Upper lobe of left lung (tissue), 6 donors: Measurements from ENCODE around the gene GLP2R. TPM values are rescaled to one million over a fixed set of nuclear protein-coding genes. Genes with fewer than 3 reads are reported as not detected.

Experiments used
- ATAC-seq, 2 donors: fragments of 200-7000 bp; cut with Tn5 transposase; one replicate each; pipeline ENCODE4 v1.9.1; 2022; ENCODE audit warnings: mild to moderate bottlenecking in 2 of 2, moderate library complexity in 2 of 2; ENCODE audit not compliant: low FRiP score in 2 of 2
- DNase-seq, 2 donors: peaks; one replicate each; pipeline ENCODE4 v3.0.0-alpha.2; 2019 to 2020
- H3K27ac ChIP-seq, 4 donors: fragments of 200-600 bp; sonication (generic); one replicate each; pipeline ENCODE4 v1.5.1; 2016 to 2019
- H3K27me3 ChIP-seq, 4 donors: fragments of 200-600 bp; sonication (generic); one replicate each; pipeline ENCODE4 v1.5.1; 2017 to 2019
- H3K36me3 ChIP-seq, 4 donors: fragments of 200-600 bp; sonication (generic); one replicate each; pipeline ENCODE4 v1.5.1; 2016 to 2019
- H3K4me1 ChIP-seq, 4 donors: fragments of 200-600 bp; sonication (generic); one replicate each; pipeline ENCODE4 v1.5.1; 2018 to 2019
- H3K4me3 ChIP-seq, 4 donors: fragments of 200-600 bp; sonication (generic); one replicate each; pipeline ENCODE4 v1.5.1; 2017 to 2019; ENCODE audit warnings: mild to moderate bottlenecking in 2 of 4, moderate library complexity in 1 of 4
- H3K9me3 ChIP-seq, 4 donors: fragments of 200-600 bp; sonication (generic); one replicate each; pipeline ENCODE4 v1.5.1; 2018 to 2019
- EP300 ChIP-seq, 4 donors: sonication (generic); formaldehyde crosslinking; IDR thresholded peaks; one replicate each; pipeline ENCODE4 v1.5.1; 2017; ENCODE audit warnings: antibody characterized with exemption in 4 of 4, control low read depth in 2 of 4
- POLR2A ChIP-seq, 4 donors: fragments of 450-650 bp; IDR thresholded peaks; one replicate each; pipeline ENCODE4 v1.5.1; 2016 to 2017; ENCODE audit warnings: antibody characterized with exemption in 4 of 4, mild to moderate bottlenecking in 2 of 4
- POLR2AphosphoS5 ChIP-seq, 2 donors: sonication (generic); formaldehyde crosslinking; IDR thresholded peaks; one replicate each; pipeline ENCODE4 v1.5.1; 2017; ENCODE audit warnings: antibody characterized with exemption in 2 of 2
- WGBS, 2 donors: methylation state at CpG; one replicate each; pipeline ENCODE4 v1.1.5; 2017 to 2018; 5-methylcytosine and 5-hydroxymethylcytosine counted together
- total RNA-seq, 6 donors: library from RNA; depleted of rRNA in 4 of 6; stranded (reverse); fragments of >200 nt in 4 of 6; gene quantifications; one replicate each; pipeline versions ENCODE4 v1.1.0 to v1.2.1, GENCODE V29; 2016 to 2021
- TF ChIP-seq, protein P1 (sequence below), 6 experiments: fragments of 450-650 bp in 4 of 6; fragments of 200-600 bp in 2 of 6; sonication (generic) in 2 of 6; IDR thresholded peaks; one replicate each; pipeline ENCODE4 v1.5.1; 2016 to 2019; ENCODE audit warnings: antibody characterized with exemption in 6 of 6
- donor health status: DM: no; HTN: no; CAD: no; lungs with moderate emphysema.
- donor health status: DM: no; HTN: yes; CAD: no; lungs with severe emphysema.

Gene GLP2R
- total RNA-seq, 6 donors from 2014 or later = 0.30 to 2.0 (median 0.78) TPM; not detected in 2

DNA sequence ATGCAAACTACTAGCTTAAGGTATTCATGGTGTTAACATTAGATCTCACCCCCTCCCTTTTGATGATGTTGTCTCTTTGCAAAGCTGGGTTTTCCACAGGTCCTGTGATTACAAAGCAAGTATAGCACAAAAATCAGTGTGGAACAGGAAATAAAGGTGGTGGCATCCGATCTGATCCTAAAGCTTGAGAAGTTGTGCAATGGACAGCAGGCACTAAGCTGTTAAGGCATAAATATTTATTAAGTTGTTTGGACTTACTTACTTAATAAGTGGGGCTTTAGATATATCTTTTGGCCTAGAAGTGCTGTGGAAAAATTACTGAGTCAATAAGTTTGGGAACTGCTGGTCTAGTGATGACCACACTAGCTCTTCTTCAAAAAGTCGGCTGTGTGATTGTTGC, 5.0 kb downstream of the GLP2R start:
- Histone ChIP-seq H3K9me3 (no peaks in the 10 kb centered on the region), H3K4me3 (no peak overlapping the region), H3K27ac (no peak overlapping the region), H3K36me3 (no peaks in the 10 kb centered on the region), H3K4me1 (no peaks in the 10 kb centered on the region), H3K27me3 (no peaks in the 10 kb centered on the region)
- TF ChIP-seq, protein P1, sequence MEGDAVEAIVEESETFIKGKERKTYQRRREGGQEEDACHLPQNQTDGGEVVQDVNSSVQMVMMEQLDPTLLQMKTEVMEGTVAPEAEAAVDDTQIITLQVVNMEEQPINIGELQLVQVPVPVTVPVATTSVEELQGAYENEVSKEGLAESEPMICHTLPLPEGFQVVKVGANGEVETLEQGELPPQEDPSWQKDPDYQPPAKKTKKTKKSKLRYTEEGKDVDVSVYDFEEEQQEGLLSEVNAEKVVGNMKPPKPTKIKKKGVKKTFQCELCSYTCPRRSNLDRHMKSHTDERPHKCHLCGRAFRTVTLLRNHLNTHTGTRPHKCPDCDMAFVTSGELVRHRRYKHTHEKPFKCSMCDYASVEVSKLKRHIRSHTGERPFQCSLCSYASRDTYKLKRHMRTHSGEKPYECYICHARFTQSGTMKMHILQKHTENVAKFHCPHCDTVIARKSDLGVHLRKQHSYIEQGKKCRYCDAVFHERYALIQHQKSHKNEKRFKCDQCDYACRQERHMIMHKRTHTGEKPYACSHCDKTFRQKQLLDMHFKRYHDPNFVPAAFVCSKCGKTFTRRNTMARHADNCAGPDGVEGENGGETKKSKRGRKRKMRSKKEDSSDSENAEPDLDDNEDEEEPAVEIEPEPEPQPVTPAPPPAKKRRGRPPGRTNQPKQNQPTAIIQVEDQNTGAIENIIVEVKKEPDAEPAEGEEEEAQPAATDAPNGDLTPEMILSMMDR (IDR thresholded peaks at IDR 0.05) = no peak
- TF ChIP-seq POLR2A (IDR thresholded peaks at IDR 0.05) = no peak
- TF ChIP-seq EP300 (IDR thresholded peaks at IDR 0.05) = no peak
- TF ChIP-seq POLR2AphosphoS5 (IDR thresholded peaks at IDR 0.05) = no peak
- 81 to 92% methylated on average over 2 of the region's 2 CpGs for WGBS, 2 donors
- ATAC-seq (no peak), DNase-seq (no peak)

DNA sequence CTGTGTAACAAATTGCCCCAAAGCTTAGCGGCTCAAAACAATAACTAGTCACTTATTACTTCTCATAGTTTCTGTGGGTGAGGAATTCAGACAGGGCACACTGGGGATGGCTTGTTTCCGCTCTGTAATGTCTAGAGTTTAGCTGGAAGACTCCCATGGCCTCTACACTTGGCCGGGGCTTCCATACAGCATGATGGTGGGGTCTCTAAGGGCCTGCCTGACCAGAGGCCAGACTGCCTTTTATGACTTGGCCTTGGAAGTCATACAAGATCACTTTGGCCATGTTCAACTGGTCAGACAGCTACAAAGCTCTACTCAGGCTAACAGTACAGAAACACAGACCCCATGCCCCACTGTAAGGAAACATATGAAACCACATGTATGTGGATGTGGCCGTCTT, 8.2 kb downstream of the GLP2R start:
- Histone ChIP-seq H3K4me1 (peaks cover 0 to 3% (median 0%) of the 10 kb centered on the region in 4 donors), H3K4me3 (no peak overlapping the region), H3K36me3 (no peaks in the 10 kb centered on the region), H3K27me3 (no peaks in the 10 kb centered on the region), H3K9me3 (no peaks in the 10 kb centered on the region), H3K27ac (no peak overlapping the region)
- 94 to 95% methylated on average over 3 to 4 of the region's 4 CpGs for WGBS, 2 donors
- DNase-seq (no peak), ATAC-seq (peak in 1 of 2 donors; percentile 41)
- TF ChIP-seq POLR2A (IDR thresholded peaks at IDR 0.05) = no peak
- TF ChIP-seq EP300 (IDR thresholded peaks at IDR 0.05) = no peak
- TF ChIP-seq POLR2AphosphoS5 (IDR thresholded peaks at IDR 0.05) = no peak

DNA sequence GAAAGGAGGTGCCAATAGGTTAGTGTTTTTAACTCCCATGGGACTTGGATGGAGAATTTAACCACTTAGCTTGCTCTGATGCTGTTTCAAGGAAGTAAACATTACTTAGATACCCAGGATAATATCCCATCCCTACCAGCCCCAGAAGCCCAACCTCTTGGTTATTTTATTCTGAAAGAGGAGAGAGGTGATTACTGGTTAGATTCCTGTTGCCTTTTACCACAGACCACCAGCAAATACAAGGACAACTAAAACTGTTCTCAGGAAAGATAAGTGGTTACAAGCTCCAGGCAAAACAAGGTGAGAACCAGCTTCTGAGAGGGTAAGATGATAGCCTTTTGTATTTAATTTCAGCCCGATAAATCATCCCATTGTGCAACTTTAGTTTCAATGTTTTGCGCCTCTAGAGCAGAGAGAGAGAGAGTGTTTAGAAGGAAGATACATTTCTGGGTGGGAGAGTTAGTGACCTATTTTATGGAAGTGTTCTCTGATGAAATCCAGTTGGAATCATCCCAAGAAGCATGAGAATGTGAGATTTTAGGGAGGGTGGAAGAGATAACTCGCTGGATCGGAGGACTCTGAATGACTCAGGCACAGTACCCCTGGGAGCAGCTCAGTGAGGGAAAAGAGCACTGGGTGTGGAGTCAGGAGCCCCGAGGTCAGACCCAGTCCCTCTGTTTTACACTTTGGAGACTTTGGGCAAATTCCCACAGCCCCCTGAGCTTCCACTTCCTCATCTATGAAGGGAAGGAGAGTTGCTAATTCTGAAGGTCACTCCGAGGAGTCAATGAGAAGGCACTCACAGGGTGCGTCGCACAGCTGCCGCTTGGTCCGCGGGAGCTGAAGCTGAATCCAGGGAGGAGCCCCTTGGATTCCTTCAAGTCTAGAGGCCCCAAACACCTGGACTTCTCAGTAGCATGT, 12.1 kb downstream of the GLP2R start:
- ATAC-seq (peak in 1 of 2 donors; percentile 91), DNase-seq (no peak)
- no peak overlapping the region for H3K4me3 ChIP-seq
- no peak overlapping the region for H3K27ac ChIP-seq
- peaks cover 0 to 8% (median 1%) of the 10 kb centered on the region in 4 donors for H3K4me1 ChIP-seq
- H3K36me3 ChIP-seq = no peaks in the 10 kb centered on the region
- no peaks in the 10 kb centered on the region for H3K9me3 ChIP-seq
- no peaks in the 10 kb centered on the region for H3K27me3 ChIP-seq
- TF ChIP-seq POLR2AphosphoS5 (IDR thresholded peaks at IDR 0.05) (no peak), EP300 (IDR thresholded peaks at IDR 0.05) (no peak), POLR2A (IDR thresholded peaks at IDR 0.05) (no peak)
- TF ChIP-seq, protein P1 (IDR thresholded peaks at IDR 0.05) = no peak
- WGBS, 2 donors = 55 to 68% methylated on average over 6 to 11 of the region's 11 CpGs

DNA sequence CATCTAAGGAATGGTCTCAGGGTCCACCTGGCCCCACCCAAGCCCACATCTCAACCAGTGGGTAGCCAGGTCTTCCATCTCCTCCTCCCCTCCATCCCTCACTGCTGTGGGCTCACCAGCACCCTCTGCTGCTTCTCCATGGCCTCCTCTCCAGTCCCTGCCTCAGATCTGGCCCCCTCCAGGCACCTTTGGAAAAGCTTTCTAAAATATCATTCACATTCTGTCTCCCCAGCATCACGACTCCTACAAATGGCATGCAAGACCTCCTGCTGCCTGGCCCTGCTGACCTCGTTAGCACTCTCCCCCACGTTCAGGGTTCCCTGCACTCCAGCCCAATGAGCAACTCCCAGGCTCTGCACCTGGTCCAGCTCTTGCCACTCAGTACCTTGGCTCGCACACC, 13.7 kb downstream of the GLP2R start:
- no peaks in the 10 kb centered on the region for H3K27me3 ChIP-seq
- no peaks in the 10 kb centered on the region for H3K36me3 ChIP-seq
- no peak for DNase-seq
- no peak overlapping the region for H3K4me3 ChIP-seq
- no peak for ATAC-seq
- no peaks in the 10 kb centered on the region for H3K9me3 ChIP-seq
- no peak overlapping the region for H3K27ac ChIP-seq
- TF ChIP-seq, protein P1 (IDR thresholded peaks at IDR 0.05) = no peak
- TF ChIP-seq POLR2A (IDR thresholded peaks at IDR 0.05) = no peak
- TF ChIP-seq POLR2AphosphoS5 (IDR thresholded peaks at IDR 0.05) = no peak
- TF ChIP-seq EP300 (IDR thresholded peaks at IDR 0.05) = no peak
- 57 to 58% methylated on average over 4 of the region's 4 CpGs for WGBS, 2 donors
- H3K4me1 ChIP-seq = peaks cover 0 to 11% (median 1%) of the 10 kb centered on the region in 4 donors

DNA sequence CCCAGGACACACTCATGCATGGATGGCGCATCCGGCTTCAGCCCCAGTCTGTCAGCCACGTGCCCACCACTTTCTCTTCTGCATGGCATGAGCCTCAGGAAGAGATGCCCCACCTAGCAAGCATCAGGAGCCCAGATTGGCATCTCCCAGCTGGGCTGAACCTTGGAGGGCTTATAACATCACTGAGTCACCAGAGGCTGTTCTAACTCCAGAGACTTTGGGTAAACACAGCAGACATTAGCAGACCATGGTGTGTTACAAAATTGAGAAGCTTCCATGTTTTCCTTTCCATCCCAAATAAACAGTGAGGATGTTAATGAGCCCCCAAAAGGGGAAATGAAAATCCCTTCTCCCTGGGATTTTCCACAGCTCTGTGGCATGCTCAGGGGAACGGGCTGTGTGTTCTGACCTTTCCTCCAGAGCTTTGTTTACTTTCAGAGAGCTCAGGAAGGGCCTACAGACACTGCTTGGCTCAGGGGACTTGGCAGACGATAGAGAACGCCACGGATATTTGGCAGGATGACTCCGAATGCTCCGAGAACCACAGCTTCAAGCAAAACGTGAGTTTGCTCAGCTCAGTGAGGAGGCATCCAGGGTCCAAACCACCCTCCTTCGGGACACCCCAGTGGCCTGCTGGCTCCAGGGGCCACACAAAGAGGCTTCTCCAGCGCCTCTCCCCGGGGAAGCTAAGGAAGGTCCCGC, 16.5 kb downstream of the GLP2R start:
- DNase-seq = no peak
- H3K4me1 ChIP-seq = peaks cover 0 to 11% (median 1%) of the 10 kb centered on the region in 4 donors

More for the DNA sequence above, 16.5 kb downstream of the GLP2R start:
- 59 to 83% methylated on average over 3 to 14 of the region's 14 CpGs for WGBS, 2 donors
- Histone ChIP-seq H3K27me3 (no peaks in the 10 kb centered on the region), H3K4me3 (no peak overlapping the region), H3K27ac (peak overlapping the region in 1 of 4 donors; percentile 65), H3K36me3 (no peaks in the 10 kb centered on the region), H3K9me3 (no peaks in the 10 kb centered on the region)
- TF ChIP-seq EP300 (IDR thresholded peaks at IDR 0.05) = no peak
- TF ChIP-seq, protein P1 (IDR thresholded peaks at IDR 0.05) = no peak
- no peak for TF ChIP-seq POLR2AphosphoS5 (IDR thresholded peaks at IDR 0.05)
- no peak for TF ChIP-seq POLR2A (IDR thresholded peaks at IDR 0.05)
- peak; percentile 28 to 55 for ATAC-seq
